Measurements from ENCODE around the gene GRK6. TPM values are rescaled to one million over a fixed set of nuclear protein-coding genes. Genes with fewer than 3 reads are reported as not detected.
"Not testable (repeated sequence)": the region's sequence is repeated elsewhere in the genome, so short reads cannot be mapped to it uniquely, and the experiment has no call there.

The GRK6 gene
- total RNA-seq, 4 donors from 2014 or later: 19.4 to 26.4 (median 23.2) TPM

DNA sequence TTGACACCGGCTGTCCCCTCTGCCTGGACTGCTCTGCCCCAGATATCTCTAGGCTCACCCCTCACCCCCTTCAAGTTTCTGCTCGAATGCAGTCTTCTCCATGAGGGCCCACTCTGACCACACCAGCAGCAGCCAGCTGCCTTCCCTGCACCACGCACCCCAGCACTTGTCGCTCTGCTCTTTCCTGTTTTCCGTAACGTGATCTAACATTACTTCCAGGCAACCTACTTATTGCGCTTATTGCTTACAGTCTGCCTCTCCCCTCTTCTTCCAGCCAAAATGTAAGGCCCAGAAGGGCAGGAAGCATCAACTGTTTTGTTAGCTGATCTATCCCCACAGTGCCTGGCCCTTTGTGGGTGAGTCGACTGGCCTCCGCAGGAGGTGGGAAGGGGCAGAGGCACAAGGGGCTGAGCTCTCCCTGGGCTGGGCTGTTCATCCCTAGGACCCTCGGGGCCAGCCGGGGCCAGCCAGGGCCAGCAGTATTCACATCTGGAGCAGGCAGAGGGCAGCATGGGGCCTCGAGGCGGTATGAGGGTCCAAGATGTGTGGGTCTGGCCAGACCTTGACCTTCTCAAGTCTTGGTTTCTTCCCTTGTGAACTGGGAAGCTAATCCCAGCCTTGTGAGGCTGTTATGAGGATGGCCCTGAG lies 58.5 kb downstream of the GRK6 start:
- DNase-seq (ENCODE audit: low spot score in 2 of 2): no peak
- Histone ChIP-seq H3K27ac (peak overlapping the region in 1 of 4 donors; percentile 8), H3K9me3 (no peaks in the 10 kb centered on the region), H3K4me3 (no peak overlapping the region), H3K27me3 (no peaks in the 10 kb centered on the region), H3K4me1 (peaks cover 0 to 45% (median 1%) of the 10 kb centered on the region in 4 donors), H3K36me3 (peaks cover 0 to 85% (median 0%) of the 10 kb centered on the region in 3 donors)
- 45 to 67% methylated on average over 9 to 13 of the region's 13 CpGs for WGBS, 2 donors
- TF ChIP-seq EP300 (IDR thresholded peaks at IDR 0.05) (no peak), POLR2A (IDR thresholded peaks at IDR 0.05) (no peak)
- TF ChIP-seq, protein P1, sequence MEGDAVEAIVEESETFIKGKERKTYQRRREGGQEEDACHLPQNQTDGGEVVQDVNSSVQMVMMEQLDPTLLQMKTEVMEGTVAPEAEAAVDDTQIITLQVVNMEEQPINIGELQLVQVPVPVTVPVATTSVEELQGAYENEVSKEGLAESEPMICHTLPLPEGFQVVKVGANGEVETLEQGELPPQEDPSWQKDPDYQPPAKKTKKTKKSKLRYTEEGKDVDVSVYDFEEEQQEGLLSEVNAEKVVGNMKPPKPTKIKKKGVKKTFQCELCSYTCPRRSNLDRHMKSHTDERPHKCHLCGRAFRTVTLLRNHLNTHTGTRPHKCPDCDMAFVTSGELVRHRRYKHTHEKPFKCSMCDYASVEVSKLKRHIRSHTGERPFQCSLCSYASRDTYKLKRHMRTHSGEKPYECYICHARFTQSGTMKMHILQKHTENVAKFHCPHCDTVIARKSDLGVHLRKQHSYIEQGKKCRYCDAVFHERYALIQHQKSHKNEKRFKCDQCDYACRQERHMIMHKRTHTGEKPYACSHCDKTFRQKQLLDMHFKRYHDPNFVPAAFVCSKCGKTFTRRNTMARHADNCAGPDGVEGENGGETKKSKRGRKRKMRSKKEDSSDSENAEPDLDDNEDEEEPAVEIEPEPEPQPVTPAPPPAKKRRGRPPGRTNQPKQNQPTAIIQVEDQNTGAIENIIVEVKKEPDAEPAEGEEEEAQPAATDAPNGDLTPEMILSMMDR (IDR thresholded peaks at IDR 0.05): no peak

DNA sequence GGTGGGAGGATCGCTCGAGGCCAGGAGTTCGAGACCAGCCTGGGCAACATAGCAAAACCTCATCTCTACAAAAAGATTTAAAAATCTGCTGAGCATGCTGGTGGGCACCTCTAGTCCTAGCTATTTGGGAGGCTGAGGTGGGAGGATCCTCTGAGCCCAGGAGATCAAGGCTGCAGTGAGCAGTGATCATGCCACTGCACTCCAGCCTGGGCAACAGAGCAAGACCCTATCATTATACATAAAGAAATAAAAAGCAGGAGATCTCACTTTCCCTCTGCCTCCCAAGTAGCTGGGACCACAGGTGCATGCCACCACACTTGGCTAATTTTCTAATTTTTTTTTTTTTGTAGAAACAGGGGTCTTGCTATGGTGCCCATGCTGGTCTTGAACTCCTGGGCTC lies 59.3 kb downstream of the GRK6 start:
- not testable (repeated sequence) for H3K9me3 ChIP-seq; H3K4me3 ChIP-seq; H3K27ac ChIP-seq; H3K27me3 ChIP-seq; DNase-seq (ENCODE audit: low spot score in 2 of 2)
- Histone ChIP-seq H3K36me3 (peaks cover 0 to 92% (median 0%) of the 10 kb centered on the region in 3 donors), H3K4me1 (peaks cover 0 to 45% (median 0%) of the 10 kb centered on the region in 4 donors)
- 90 to 97% methylated on average over 3 of the region's 3 CpGs for WGBS, 2 donors

- H3K36me3 ChIP-seq: peaks cover 0 to 94% (median 0%) of the 10 kb centered on the region in 3 donors
- no peak for TF ChIP-seq POLR2A (IDR thresholded peaks at IDR 0.05)
- TF ChIP-seq, protein P1 (IDR thresholded peaks at IDR 0.05): no peak
- TF ChIP-seq EP300 (IDR thresholded peaks at IDR 0.05): no peak
- no peak for DNase-seq (ENCODE audit: low spot score in 2 of 2)
- no peak overlapping the region for H3K4me3 ChIP-seq
- no peaks in the 10 kb centered on the region for H3K27me3 ChIP-seq
- 97 to 99% methylated on average over 3 of the region's 3 CpGs for WGBS, 2 donors
- no peaks in the 10 kb centered on the region for H3K9me3 ChIP-seq
- peaks cover 0 to 46% (median 0%) of the 10 kb centered on the region in 4 donors for H3K4me1 ChIP-seq
- no peak overlapping the region for H3K27ac ChIP-seq
Measured at GRCh38 chr5:177486256-177486655, 59.8 kb downstream of the GRK6 start.

- Histone ChIP-seq H3K4me1 (peaks cover 0 to 50% (median 0%) of the 10 kb centered on the region in 4 donors), H3K27ac (no peak overlapping the region), H3K9me3 (no peaks in the 10 kb centered on the region), H3K4me3 (no peak overlapping the region), H3K27me3 (no peaks in the 10 kb centered on the region), H3K36me3 (peaks cover 0 to 94% (median 0%) of the 10 kb centered on the region in 3 donors)
- 84 to 91% methylated on average over 7 to 8 of the region's 8 CpGs for WGBS, 2 donors
- no peak for DNase-seq (ENCODE audit: low spot score in 2 of 2)
- TF ChIP-seq POLR2A (IDR thresholded peaks at IDR 0.05): no peak
- TF ChIP-seq, protein P1 (IDR thresholded peaks at IDR 0.05): no peak
- no peak for TF ChIP-seq EP300 (IDR thresholded peaks at IDR 0.05)
Measured at GRCh38 chr5:177487144-177487543, 60.7 kb downstream of the GRK6 start.

GRCh38 chr5:177487975-177488374 lies 61.5 kb downstream of the GRK6 start:
- TF ChIP-seq, protein P1 (IDR thresholded peaks at IDR 0.05): no peak
- TF ChIP-seq EP300 (IDR thresholded peaks at IDR 0.05): no peak
- no peak for TF ChIP-seq POLR2A (IDR thresholded peaks at IDR 0.05)
- peaks cover 0 to 94% (median 0%) of the 10 kb centered on the region in 3 donors for H3K36me3 ChIP-seq
- peaks cover 0 to 58% (median under 1%) of the 10 kb centered on the region in 4 donors for H3K4me1 ChIP-seq
- DNase-seq (ENCODE audit: low spot score in 2 of 2): no peak
- peak overlapping the region in 1 of 4 donors; percentile 27 for H3K27ac ChIP-seq
- WGBS, 2 donors: 88 to 91% methylated on average over 15 of the region's 15 CpGs
- H3K4me3 ChIP-seq: no peak overlapping the region
- H3K9me3 ChIP-seq: no peaks in the 10 kb centered on the region
- H3K27me3 ChIP-seq: no peaks in the 10 kb centered on the region

Measured in tibial nerve (tissue), 4 donors.